Measurements from ENCODE around the gene ACVRL1.

- TF ChIP-seq POLR2A (IDR thresholded peaks at IDR 0.05; ENCODE audit: low read depth, low read length) (no peak), POLR2AphosphoS5 (IDR thresholded peaks at IDR 0.05; ENCODE audit: low read depth, low read length) (no peak), TAF1 (IDR thresholded peaks at IDR 0.05; ENCODE audit: borderline replicate concordance, low read depth, low read length) (no peak)
Observed at GRCh38 chr12:51970904-51971646, 63.8 kb downstream of the ACVRL1 start.
